22Rv1 (cell line): Measurements from ENCODE around the gene RIC8B.
"Not testable (repeated sequence)": the region's sequence is repeated elsewhere in the genome, so short reads cannot be mapped to it uniquely, and the experiment has no call there.

Experiments used
- CTCF ChIP-seq: fragments of 450-650 bp; IDR thresholded peaks from 2 replicates; pipeline ENCODE4 v1.5.1; 2017; ENCODE audit warnings: mild to moderate bottlenecking
- ZFX ChIP-seq: fragments of 450-650 bp; IDR thresholded peaks from 2 replicates; pipeline ENCODE4 v1.6.1; 2017; ENCODE audit warnings: antibody characterized with exemption, borderline replicate concordance

GRCh38 chr12:106923594-106923993 is 149.1 kb downstream of the RIC8B start:
- TF ChIP-seq CTCF, ZFX: not testable (repeated sequence)
